HEK293T (cell line): ENCODE measurements around the gene SCNN1G.

Experiments used
- CTCF ChIA-PET: fragments of 350-600 bp; formaldehyde crosslinking; extraction: SDS; loops from one replicate; lab custom pipeline; 2021; ENCODE audit warnings: antibody characterized with exemption, inconsistent platforms; lab: Yijun Ruan, JAX
- POLR2A ChIA-PET: fragments of 350-600 bp; formaldehyde crosslinking; extraction: SDS; loops from one replicate; lab custom pipeline; 2020; ENCODE audit warnings: antibody characterized with exemption, inconsistent platforms; lab: Yijun Ruan, JAX
- DNase-seq: peaks from one replicate; pipeline ENCODE4 v3.0.0; 2012; ENCODE audit warnings: mixed read lengths; ENCODE audit errors: extremely low spot score
- ARNT ChIP-seq: fragments of 450-650 bp; IDR thresholded peaks from 2 replicates; pipeline ENCODE4 v1.6.1; 2017; ENCODE audit warnings: mild to moderate bottlenecking
- BHLHE40 ChIP-seq: fragments of 450-650 bp; IDR thresholded peaks from 2 replicates; pipeline ENCODE4 v1.6.1; 2016; ENCODE audit warnings: mild to moderate bottlenecking, moderate library complexity, borderline replicate concordance
- CTBP1 ChIP-seq: fragments of 450-650 bp; IDR thresholded peaks from 2 replicates; pipeline ENCODE4 v1.6.1; 2016; ENCODE audit warnings: borderline replicate concordance
- ELF4 ChIP-seq: fragments of 450-650 bp; IDR thresholded peaks from 2 replicates; pipeline ENCODE4 v1.6.1; 2017; ENCODE audit warnings: antibody characterized with exemption
- FOXA1 ChIP-seq: fragments of 450-650 bp; IDR thresholded peaks from 2 replicates; pipeline ENCODE4 v1.6.1; 2016; ENCODE audit warnings: mild to moderate bottlenecking
- FOXK2 ChIP-seq: fragments of 450-650 bp; IDR thresholded peaks from 2 replicates; pipeline ENCODE4 v1.6.1; 2016; ENCODE audit warnings: mild to moderate bottlenecking
- FOXM1 ChIP-seq: fragments of 450-650 bp; IDR thresholded peaks from 2 replicates; pipeline ENCODE4 v1.6.1; 2017; ENCODE audit warnings: mild to moderate bottlenecking, borderline replicate concordance
- HDGF ChIP-seq: fragments of 450-650 bp; IDR thresholded peaks from 2 replicates; pipeline ENCODE4 v1.6.1; 2017; ENCODE audit warnings: antibody characterized with exemption, borderline replicate concordance
- L3MBTL2 ChIP-seq: fragments of 450-650 bp; conservative IDR thresholded peaks from 2 replicates; pipeline ENCODE4 v1.6.1; 2016; ENCODE audit warnings: mild to moderate bottlenecking
- LEF1 ChIP-seq: fragments of 450-650 bp; IDR thresholded peaks from 2 replicates; pipeline ENCODE4 v1.6.1; 2017; ENCODE audit warnings: mild to moderate bottlenecking, borderline replicate concordance
- NFRKB ChIP-seq: fragments of 450-650 bp; IDR thresholded peaks from 2 replicates; pipeline ENCODE4 v1.6.1; 2016; ENCODE audit warnings: mild to moderate bottlenecking, moderate library complexity
- SP1 ChIP-seq: fragments of 450-650 bp; IDR thresholded peaks from 2 replicates; pipeline ENCODE4 v1.6.1; 2017
- SUZ12 ChIP-seq: fragments of 450-650 bp; IDR thresholded peaks from 2 replicates; pipeline ENCODE4 v1.6.1; 2016; ENCODE audit warnings: mild to moderate bottlenecking
- TARDBP ChIP-seq: fragments of 450-650 bp; IDR thresholded peaks from 2 replicates; pipeline ENCODE4 v1.6.1; 2016
- ZNF384 ChIP-seq: fragments of 450-650 bp; IDR thresholded peaks from 2 replicates; pipeline ENCODE4 v1.6.1; 2016
- TF ChIP-seq, protein P1 (sequence below): fragments of 450-650 bp; IDR thresholded peaks from 2 replicates; pipeline ENCODE4 v1.6.1; 2016

SCNN1G gene, protein sequence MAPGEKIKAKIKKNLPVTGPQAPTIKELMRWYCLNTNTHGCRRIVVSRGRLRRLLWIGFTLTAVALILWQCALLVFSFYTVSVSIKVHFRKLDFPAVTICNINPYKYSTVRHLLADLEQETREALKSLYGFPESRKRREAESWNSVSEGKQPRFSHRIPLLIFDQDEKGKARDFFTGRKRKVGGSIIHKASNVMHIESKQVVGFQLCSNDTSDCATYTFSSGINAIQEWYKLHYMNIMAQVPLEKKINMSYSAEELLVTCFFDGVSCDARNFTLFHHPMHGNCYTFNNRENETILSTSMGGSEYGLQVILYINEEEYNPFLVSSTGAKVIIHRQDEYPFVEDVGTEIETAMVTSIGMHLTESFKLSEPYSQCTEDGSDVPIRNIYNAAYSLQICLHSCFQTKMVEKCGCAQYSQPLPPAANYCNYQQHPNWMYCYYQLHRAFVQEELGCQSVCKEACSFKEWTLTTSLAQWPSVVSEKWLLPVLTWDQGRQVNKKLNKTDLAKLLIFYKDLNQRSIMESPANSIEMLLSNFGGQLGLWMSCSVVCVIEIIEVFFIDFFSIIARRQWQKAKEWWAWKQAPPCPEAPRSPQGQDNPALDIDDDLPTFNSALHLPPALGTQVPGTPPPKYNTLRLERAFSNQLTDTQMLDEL

DNA sequence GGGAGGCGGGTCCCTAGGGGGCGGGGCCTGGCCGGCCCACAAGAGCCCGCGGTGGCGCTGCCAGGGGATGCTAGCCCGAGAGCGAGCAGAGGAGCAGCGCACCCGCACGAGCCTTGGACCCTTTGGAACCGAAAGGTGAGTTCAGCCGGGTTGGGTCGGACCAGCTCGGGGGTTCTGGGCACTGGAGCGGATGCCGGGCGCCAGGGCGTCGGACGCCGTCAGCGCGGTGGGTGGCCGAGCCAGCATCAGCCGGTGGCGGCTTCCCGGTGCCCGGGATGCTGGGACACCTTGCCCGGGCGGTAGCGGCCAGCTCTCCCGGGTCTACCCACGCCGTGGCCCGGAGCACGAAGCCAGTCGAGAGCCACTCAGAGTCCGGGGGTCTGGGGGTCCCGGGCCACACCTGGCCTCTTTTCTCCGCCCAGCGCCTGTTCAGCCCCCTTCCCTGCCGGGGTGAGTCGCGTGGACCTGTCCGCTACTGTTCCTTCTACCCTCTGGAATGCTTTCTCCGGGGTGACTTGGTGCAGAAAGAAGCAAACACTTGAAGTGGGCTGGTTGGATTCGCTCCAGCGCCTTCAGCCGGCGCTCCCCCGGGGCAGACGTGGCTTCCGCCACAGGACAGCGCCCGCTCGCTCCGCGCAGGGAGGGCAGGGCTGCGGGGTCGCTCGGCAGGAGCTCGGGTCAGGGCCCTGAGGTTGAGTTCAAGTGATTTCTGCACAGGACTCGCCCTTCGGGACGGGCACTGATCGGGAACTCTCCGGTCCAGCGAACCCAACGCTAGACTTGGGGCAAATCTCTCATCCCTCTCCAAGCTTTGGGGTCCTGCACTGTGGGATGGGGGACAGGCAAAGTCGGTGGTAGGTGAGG, at the start of gene SCNN1G:
TSS of gene SCNN1G (plus strand) at position 67 of the 864 bp plus-strand sequence. CDS start 3,527 bp downstream, outside the sequence.
- peak; percentile 26 for DNase-seq
- TF ChIP-seq LEF1, result no peak
- TF ChIP-seq CTBP1, result no peak
- TF ChIP-seq, protein P1, sequence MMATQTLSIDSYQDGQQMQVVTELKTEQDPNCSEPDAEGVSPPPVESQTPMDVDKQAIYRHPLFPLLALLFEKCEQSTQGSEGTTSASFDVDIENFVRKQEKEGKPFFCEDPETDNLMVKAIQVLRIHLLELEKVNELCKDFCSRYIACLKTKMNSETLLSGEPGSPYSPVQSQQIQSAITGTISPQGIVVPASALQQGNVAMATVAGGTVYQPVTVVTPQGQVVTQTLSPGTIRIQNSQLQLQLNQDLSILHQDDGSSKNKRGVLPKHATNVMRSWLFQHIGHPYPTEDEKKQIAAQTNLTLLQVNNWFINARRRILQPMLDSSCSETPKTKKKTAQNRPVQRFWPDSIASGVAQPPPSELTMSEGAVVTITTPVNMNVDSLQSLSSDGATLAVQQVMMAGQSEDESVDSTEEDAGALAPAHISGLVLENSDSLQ, result no peak
- no peak for TF ChIP-seq SP1
- TF ChIP-seq ZNF384, result no peak
- no peak for TF ChIP-seq FOXA1
- no peak for TF ChIP-seq SUZ12
- no peak for TF ChIP-seq FOXM1
- no peak for TF ChIP-seq TARDBP
- TF ChIP-seq NFRKB, result no peak
- no peak for TF ChIP-seq L3MBTL2
- ChIA-PET POLR2A (no interaction called here), CTCF (interaction anchor here (0.7 to 4.0 kb wide), 5 partner anchors 35 to 262 kb away, joined by 3 to 27 read pairs (median 3); no protein-coding TSS in a partner anchor)

DNA sequence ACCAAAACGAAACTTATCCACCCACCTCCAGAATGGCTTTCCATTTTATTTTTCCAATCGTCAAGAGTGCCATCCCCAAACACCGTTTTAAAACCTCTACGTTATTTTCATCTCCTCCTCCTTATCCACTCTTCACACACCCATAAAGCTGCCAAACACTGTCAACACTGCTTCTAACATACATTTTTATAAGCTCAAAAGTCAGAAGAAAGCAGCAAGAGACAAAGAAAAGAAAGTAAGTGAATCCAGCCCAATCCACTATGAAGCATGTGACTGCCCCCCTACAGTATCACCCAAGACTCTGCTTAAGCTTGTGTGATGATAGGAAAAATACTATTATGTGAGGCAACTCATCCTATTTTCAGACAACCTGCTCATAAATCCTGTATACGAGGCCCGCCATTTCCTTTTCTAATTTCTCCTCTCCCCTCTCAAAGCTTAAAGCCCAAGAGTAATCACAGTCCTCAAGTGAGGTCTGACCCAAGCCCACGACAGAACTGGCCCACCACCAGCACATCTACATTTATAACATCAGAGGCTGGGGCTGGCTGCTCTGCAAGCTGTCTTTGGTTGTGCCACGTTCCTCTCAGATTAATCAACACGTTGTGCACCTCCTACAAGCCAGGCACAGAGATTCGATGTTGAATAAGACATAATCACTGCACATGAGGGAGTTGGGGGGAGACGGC, 49.6 kb upstream of the SCNN1G start:
- CTCF ChIA-PET, result interaction anchor here (0.6 to 0.7 kb wide), 2 partner anchors 293 to 1883 kb away, joined by 4 read pairs; no protein-coding TSS in a partner anchor
- TF ChIP-seq SUZ12, result no peak
- TF ChIP-seq, protein P1, result peak; percentile 41
- no peak for TF ChIP-seq ARNT
- TF ChIP-seq ELF4, result no peak
- DNase-seq, result no peak
- POLR2A ChIA-PET, result interaction anchor here (0.8 to 1.2 kb wide), 2 partner anchors 16 to 53 kb away, joined by 3 read pairs; partner anchors contain the start of gene USP31

DNA sequence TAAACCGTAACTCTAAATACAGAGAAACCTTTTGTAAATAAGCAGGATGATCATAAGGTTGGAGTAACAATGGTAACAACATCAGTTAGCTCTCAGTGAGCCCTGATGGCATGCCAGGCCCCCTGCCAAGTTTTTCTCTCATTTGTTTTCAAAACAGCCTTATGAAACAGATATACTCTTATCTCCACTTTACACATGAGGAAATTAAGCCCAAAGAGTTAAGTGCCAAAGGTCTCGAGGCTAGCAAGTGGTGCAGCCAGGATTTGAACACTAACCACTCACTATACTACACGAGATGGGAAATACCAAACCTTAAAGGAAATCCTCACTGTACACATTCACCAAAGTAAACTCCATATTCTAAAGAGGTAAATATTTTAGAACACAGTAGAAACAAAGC, 48.3 kb upstream of the SCNN1G start:
- ChIA-PET POLR2A (interaction anchor here (1.3 kb wide), 1 partner anchor 15 kb away, joined by 4 read pairs; the partner anchor contains the start of gene USP31), CTCF (interaction anchor here (0.6 kb wide), 1 partner anchor 1556 kb away, joined by 3 read pairs; no protein-coding TSS in a partner anchor)
- DNase-seq, result no peak
- no peak for TF ChIP-seq L3MBTL2
- no peak for TF ChIP-seq FOXA1
- TF ChIP-seq BHLHE40, result no peak
- no peak for TF ChIP-seq ELF4
- no peak for TF ChIP-seq SP1
- no peak for TF ChIP-seq FOXM1
- TF ChIP-seq ARNT, result no peak
- no peak for TF ChIP-seq HDGF
- TF ChIP-seq, protein P1, result no peak
- no peak for TF ChIP-seq TARDBP
- no peak for TF ChIP-seq FOXK2
- no peak for TF ChIP-seq SUZ12
- no peak for TF ChIP-seq ZNF384
- TF ChIP-seq CTBP1, result no peak
- TF ChIP-seq LEF1, result no peak
- no peak for TF ChIP-seq NFRKB

DNA sequence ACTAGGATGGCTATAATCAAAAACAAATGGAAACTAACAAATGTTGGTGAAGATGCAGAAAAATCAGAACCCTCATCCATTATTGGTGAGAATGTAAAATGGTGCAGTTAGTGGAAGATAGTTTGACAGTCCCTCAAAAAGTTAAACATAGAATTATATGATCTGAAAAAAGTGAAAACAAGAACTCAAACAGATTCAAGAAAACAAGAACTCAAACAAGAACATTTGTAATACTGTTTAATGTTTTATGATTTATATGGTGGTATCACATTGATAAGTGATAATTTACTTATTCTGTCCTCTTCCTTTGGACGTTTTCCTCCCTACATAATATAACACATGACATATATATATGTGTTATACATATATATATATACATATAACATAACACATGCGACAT, 45.3 kb upstream of the SCNN1G start:
- ChIA-PET POLR2A (no interaction called here), CTCF (no interaction called here)
- DNase-seq, result no peak
- no peak for TF ChIP-seq FOXA1
- TF ChIP-seq CTBP1, result no peak
- TF ChIP-seq FOXK2, result no peak
- TF ChIP-seq L3MBTL2, result no peak
- TF ChIP-seq BHLHE40, result no peak
- TF ChIP-seq SP1, result no peak
- no peak for TF ChIP-seq NFRKB
- TF ChIP-seq ZNF384, result no peak
- TF ChIP-seq SUZ12, result no peak
- TF ChIP-seq LEF1, result no peak
- TF ChIP-seq TARDBP, result no peak
- no peak for TF ChIP-seq HDGF
- TF ChIP-seq, protein P1, result no peak
- TF ChIP-seq FOXM1, result no peak
- no peak for TF ChIP-seq ELF4
- no peak for TF ChIP-seq ARNT
